Dedifferentiated amniotic fluid mesenchymal stem cell (primary cell): ENCODE measurements around the gene AP4S1.
"Not testable (repeated sequence)": the region's sequence is repeated elsewhere in the genome, so short reads cannot be mapped to it uniquely, and the experiment has no call there.

Experiments used
- DNase-seq: peaks from one replicate; pipeline ENCODE4 v3.0.0-alpha.2; 2016; ENCODE audit errors: extremely low spot score

Gene AP4S1, protein sequence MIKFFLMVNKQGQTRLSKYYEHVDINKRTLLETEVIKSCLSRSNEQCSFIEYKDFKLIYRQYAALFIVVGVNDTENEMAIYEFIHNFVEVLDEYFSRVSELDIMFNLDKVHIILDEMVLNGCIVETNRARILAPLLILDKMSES

DNA sequence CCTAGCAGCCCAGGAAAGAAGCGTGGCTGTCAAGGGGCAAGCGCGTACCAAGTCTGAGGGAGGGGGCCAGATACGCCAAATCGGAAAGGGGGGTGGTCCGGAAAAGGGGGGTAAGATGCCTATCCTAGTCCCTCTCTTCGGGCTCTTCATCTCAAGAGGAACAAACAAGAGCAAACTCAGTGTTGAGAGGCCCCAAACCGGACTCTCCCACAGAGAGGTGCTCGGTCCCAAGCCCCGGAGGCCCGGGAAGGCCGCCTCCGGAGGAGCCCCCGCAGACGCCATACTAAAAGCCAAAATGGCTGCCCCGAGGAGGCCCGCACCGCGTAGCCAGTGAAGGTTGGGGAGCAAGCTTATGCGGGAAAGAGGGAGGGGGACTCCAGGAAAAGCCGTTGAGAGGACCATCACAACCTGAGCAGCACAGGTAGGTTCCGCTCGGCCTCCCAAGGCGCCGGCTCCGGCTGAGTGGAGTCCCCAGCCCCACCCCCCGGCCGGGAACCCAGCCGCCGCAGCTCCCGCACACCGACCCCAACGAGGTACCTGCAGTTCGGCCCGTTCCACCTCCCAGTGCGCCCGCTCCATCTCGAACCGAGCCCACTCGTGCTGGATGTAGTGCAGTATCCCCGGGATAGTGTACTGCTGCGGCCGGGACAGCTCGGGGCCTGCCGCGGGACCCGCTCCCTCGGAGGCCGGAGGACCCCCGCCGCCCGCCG is at the start of gene AP4S1:
TSS of gene AP4S1 (plus strand) at position 283 of the 710 bp plus-strand sequence. CDS start 40,548 bp downstream, outside the sequence.
- DNase-seq = no peak

DNA sequence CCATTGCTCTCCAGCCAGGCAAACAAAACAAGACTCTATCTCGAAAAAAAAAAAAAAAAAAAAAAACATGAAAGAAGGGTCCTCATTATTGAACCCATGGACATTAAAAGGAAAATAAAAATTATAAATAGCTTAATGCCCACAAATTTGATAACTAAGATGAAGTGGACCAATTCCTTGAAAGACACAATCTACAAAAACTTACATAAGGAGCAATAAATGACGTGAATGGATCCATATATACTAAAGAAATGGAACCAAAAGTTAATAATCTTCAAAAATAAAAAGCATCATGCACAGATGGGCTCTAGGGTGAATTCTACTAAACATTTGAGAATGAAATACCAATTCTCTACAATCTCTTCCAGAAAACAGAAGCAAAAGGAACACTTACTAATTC is 47.7 kb upstream of the AP4S1 start:
- DNase-seq = no peak

DNA sequence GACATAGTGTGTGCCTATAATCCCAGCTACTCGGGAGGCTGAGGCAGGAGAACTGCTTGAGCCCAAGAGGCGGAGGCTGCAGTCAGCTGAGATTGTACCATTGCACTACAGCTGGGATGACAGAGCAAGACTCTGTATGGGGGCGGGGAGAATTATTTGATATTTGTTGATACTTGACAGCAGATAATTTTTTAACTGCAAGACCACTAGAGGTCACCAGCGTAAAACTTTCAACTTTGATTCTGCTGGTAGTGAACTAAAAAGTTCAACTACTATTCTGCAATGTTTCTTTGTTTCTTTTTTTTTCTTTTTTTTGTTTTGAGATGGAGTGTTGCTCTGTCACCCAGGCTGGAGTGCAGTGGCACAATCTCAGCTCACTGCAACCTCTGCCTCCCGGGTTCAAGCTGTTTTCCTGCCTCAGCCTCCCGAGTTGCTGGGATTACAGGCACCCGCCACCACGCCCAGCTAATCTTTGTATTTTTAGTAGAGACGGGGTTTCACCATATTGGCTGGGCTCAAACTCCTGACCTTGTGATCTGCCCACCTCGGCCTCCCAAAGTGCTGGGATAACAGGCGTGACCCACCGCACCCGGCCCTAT is 45.2 kb upstream of the AP4S1 start:
- DNase-seq = peak; percentile 70

DNA sequence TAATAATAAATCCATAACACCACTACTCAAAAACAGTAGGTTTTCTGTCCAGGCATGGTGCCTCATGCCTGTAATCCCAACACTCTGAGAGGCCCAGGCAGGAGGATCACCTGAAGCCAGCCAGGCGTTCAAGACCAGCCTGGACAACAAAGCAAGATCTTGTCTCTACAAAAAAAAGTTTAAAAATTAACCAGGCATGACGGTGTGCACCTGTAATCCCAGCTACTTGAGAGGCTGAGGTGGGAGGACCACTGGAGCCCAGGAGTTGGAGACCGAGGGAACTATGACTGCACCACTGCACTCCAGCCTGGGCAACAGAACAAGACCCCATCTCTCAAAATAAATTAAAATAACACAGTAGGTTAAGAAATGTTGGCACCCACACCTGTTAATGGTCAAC is 44.5 kb upstream of the AP4S1 start:
- DNase-seq = no peak

DNA sequence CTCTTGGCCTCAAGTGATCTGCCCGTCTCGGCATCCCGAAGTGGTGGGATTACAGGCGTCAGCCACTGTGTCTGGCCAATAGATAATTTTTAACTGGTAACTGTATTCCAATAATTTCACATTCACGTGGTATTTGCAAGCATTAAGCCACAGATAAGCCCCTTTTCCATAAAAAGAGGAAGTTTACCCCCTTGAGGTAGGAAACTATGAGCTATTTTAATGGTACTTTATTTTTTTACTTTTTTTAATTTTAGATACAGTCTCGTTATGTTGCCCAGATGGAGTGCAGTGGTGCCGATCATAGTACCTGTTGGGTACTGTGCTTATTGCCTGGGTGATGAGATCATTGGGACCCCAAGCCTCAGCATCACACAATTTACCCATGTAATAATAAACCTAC is 42.9 kb upstream of the AP4S1 start:
- DNase-seq = no peak

DNA sequence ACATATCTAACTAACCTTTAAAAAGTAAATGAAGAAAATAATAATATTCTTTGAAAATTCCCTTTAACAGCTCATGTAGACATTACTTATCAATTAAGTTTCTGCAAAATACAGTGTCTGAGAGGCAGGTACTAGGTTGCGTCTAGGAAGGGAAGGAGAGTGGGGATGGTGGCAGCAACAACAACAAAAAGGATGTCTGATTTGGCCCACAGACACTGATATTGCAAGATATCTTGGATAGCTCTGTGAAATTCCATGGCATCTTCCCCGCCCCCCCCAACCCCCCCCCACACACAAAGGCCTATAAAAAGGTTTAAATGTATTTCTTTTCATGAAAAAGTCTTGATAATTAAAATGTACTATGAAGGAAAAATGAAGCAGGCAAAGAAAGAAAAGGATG is 41.6 kb upstream of the AP4S1 start:
- no peak for DNase-seq

DNA sequence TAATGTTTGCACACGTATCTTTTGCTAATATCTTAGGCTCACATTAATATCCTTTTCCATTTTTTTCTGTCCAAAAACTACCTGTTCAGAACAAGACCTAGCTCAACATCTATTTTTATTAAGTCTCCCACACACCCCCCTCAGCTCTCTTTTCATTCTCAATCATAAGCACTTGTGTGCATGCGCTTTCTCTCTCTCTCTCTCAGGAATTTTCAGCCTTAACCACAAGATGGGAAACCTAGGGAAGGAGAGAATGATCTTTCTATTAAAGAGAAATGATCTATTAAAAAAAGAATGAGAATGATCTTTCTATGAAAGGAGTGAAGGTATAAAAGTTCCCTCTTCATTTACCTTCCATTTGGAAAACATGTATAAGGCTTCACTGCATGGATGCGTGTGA is 39.7 kb upstream of the AP4S1 start:
- DNase-seq = no peak

DNA sequence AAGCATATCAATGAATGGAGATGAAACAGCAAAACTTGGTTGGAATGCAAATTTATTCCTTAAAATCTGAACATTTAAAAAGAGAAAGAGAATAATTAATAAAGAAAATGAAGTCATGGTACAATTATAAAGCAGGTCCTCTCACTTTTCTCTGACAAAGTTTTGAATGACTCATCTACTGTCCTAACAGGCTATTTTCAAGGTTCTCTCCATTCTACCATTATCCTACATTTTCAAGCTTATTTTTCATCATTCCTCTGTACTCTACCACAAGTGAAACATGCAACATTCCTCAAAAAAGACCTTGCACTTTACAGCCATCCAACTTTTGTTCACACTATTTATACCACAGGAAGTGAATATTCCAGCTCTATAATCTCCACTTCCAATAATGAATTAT is 36.9 kb upstream of the AP4S1 start:
- no peak for DNase-seq

DNA sequence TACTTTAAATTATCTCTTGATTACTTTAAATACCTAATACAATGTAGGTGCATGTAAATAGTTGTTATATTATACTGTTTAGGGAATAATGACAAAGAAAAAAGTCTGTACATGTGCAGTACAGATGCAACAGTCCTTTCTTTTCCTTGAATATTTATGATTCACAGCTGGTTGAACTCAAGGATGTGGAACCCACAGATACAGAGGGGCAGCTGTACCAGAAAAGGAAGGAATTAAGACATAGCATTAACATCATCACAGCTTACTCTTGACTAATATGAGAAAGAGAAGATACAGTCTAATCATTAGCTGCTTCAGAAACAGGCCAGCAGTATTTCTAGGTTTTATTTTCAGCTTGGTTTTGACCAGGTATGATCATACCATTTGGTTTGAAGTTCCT is 34.7 kb upstream of the AP4S1 start:
- no peak for DNase-seq

DNA sequence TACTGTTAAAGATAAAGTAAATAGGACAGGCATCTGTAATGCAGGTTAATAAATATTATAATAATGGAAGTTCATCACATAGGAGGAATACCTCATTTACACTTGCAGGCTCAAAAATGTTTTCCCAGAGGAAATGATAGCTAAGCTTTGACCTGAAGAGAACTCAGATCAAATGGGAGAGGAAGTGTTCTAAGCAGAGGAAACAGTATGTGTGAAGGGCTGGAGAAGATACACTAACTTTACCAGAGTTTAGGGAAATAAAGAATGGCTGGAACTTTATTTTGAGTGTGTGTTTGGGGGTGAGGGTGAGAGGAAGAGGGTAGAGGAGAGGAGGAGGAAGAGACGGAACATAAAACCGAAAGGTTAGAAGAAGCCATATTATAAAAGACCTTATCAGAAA is 34.0 kb upstream of the AP4S1 start:
- no peak for DNase-seq

DNA sequence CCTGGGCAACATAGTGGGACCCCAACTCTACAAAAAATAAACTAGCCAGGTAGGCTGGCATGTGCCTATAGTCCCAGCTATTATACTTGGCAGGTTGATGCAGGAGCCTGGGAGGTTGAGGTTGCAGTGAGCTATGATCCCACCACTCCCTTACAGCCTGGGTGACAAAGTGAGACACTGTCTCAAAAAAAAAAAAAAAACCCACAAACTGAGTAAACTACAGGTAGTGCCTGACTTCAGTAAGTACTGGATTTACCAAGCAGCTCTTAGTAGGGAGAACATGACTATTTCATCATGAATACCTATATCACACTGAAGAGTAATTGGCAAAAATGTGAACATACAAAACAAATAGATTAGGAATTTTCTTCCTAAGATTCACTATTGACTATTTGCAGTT is 32.4 kb upstream of the AP4S1 start:
- no peak for DNase-seq

DNA sequence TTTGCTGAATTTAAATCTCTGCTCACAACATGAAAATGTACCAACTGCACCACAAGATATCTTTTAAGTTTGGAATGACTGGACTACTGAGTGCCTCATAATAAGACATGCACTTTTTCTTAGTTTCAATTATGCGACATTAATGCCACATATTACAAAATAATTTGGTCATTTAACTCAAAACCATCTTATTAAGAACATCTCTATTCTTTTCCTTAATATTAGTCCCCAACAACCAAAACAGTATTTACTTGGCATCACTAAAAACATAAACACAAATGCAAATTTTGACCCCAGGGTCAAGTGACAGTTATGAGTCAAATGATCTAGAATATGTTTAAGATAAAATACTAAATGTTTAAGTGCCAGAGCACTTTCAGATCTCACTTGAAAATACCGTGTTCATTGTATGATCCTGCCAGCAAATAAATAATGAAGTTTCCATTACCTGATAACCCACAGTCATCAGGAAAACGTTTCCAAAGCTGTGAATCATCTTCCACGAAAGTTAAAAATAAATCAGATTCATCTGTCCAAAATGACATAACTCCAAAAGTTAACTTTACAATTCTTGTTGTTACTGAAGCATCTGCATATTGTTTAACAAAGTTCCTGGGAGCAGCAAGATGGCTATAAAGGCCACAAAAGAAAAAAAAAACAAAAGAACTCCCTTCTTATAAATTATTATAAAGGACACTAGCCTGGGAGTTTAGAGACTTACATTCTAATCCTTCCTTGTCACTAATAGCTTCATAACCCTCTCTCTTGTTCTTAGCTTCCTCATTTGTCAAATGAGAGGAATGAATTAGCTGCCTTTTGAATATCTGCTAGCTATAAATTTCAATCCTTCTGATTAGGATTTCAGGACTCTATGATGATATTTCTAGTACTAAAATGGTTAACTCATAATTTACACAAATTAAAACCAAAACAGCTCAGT is 30.5 kb upstream of the AP4S1 start:
- peak; percentile 36 for DNase-seq

DNA sequence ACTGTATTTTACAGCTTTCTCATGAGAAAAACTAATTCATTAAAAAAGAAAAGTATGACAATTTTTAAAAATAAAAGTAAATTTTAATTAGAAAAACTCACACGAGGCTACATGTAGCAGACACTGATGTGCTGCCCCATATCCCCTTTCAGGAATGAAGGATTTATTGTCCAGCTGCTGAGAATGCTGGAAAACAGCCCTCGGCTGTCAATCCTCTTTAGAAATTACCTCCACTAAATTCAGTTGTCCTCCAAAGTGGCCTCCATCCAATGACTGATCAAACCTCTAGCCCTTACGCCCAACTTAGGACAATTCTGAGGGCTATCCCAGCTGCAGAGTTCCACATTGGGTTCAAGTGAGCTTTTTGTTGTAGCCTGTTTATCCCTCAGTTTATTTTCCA is 29.8 kb upstream of the AP4S1 start:
- no peak for DNase-seq

DNA sequence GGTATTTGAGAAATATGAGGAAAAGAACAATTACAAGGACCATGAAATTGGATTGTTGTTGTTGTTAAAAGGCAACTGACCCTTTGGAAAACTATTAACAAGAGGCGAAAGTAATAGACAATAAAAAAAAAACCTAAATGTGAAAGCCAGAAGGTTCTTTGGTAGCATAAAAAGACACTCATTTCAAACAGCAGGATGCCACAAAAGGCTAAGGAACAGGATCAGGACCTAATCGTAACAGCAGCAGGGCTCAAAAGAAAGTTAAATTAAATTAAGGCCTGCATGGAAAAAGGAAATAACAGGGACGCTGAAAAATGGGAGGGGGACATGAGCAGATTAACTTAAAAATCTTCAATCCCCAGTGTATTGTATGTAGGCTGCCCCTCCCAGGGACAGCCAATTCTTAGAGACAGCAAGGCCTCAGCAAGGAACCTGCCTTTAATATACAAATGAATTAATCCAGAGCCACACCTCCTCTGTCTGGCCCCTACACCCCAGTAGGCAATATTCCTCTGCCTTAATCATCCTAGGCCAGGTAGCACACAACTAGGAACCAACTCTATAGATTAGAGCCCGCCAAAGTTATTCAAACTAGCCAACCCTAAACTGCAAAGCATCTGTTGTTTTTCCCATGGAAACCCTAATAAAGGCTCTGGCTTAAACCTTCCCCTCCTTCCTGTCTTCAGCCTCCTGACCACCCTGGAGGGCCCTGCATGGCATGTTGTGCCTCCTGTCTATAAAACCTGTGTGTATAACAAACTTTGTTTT is 28.4 kb upstream of the AP4S1 start:
- DNase-seq = no peak

DNA sequence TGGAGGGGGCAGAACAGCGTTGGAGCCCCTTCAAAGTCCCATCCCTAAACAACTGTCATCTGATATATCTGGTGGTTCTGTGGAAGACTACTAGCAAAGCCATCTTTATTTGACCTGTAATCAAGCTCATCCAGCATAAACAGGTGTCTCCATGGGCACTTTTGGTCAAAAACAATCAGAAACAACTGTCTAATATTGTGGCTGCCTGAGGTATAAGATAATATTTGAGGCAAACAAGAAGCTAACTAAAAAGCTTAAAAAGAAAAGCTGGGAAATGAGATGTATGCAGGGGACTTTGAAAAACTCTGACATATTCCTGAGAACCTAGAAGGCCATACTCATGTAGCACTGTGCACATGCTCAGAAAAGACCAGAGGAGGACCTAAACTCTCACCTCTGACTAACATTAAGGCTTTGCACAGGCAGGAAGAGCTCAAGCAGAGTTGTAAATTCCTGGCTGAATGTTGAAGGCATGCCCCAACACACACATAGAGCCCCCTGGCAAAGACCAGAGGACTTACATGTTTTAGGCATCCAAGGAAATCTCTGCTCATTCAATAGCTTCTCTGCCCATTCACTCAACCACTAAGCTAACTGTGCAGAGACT is 27.2 kb upstream of the AP4S1 start:
- DNase-seq = no peak

DNA sequence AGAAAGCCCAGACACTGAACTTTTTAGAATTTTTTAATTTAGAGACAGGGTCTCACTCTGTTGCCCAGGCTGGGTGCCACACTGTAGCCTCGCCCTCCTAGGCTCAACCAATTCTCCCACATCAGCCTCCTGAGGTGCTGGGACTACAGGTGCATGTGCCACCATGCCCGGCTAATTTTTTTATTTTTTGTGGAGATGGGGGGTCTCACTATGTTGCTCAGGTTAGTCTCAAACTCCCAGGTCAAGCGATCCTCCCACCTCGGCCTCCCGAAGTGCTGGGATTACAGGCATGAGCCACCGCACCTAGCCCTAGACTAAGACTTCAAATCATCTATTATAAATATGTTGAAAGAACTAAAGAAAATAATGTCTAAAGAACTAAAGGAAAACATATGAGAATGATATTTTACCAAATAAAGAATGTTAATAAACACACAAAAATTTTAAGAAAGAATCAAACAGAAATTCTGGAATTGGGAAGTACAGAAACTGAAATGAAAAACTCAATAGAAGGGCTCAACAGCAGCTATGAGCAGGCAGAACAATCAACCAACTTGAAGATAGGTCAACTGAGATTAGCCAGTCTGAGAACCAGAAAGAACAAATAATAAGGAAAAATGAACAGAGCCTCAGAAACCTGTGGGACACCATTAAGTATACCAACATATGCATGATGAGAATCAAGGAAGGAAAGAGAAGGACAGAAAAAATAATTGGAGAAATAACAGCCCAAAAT is 26.2 kb upstream of the AP4S1 start:
- no peak for DNase-seq

DNA sequence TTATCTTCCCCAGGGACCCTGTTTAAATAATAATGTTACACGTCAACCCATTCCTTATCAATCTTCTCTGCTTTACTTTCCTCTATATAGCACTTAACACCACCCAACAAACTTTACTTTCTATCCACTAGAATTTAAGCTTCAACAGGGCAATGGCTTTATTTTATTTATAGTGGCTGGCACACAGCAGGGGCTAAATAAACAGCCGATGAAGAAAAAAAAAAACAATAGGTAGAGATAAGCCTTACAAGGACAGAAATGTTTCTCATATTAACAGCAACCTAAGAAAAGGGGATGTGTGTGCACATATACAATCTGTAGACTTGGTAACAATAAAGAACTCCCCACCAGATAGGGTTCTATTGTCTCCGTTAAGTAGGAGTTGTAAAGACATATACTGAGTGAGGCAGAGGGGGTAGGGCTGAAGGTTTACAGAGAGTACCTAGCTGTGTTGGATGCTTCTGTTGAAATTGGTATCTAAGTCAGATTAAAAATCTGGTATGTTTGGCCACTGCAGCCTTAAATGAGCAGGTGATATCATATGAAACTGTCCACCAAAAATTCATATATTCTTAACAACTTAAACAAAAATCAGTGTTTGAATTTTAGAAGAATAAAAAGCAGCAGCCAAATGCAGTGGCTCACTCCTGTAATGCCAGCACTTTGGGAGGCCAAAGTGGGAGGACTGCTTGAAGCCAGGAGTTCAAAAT is 24.7 kb upstream of the AP4S1 start:
- no peak for DNase-seq

DNA sequence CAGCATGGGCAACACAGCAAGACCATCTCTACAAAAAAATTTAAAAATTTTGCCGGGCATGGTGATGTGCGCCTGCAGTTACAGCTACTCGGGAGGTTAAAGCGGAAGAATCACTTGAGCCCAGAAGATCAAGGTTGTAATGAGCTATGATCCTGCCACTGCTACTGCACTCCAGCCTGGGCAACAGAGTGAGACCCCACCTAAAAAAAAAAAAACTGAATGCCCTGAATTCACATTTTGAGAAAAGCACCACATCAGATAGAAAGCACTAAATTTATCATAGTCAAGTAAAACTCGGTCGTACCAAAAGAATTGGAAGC is 24.1 kb upstream of the AP4S1 start:
- no peak for DNase-seq

DNA sequence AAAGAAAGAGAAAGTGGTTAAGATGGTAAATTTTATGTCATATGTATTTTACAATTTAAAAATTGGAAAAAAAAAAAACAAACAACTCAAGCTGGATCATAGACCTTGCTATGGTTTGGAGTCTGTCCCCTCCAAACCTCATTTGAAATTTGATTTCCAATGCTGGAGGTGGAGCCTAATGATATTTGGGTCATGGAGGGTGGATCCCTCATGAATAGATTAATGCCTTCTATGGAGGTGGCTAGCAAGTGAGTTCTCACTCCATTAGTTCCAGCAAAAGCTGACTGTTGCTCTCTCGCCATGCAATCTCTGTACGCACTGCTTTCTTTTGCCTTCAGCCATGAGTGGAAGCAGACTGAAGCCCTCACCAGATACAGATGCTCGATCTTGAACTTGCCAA is 22.2 kb upstream of the AP4S1 start:
- DNase-seq = no peak

DNA sequence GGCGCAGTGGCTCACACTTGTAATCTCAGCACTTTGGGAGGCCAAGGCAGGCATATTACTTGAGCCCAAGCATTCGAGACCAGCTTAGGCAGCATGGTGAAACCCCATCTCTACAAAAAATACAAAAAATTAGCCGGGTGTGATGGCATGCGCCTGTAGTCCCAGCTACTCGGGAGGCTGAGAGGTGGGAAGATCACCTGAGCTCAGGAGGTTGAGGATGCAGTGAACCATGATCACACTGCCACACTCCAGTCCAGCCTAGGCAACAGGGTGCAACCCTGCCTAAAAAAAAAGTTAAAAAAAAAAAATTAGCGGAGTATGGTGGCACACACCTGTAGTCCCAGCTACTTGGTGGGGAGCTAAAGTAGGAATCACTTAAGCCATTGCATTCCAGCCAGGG is 21.4 kb upstream of the AP4S1 start:
- not testable (repeated sequence) for DNase-seq
